ENCODE data around the gene TIMD4. TPM values are rescaled to one million over a fixed set of nuclear protein-coding genes. Genes with fewer than 3 reads are reported as not detected.

The TIMD4 gene
- total RNA-seq, 1 experiment from 2014 or later, result not detected

DNA sequence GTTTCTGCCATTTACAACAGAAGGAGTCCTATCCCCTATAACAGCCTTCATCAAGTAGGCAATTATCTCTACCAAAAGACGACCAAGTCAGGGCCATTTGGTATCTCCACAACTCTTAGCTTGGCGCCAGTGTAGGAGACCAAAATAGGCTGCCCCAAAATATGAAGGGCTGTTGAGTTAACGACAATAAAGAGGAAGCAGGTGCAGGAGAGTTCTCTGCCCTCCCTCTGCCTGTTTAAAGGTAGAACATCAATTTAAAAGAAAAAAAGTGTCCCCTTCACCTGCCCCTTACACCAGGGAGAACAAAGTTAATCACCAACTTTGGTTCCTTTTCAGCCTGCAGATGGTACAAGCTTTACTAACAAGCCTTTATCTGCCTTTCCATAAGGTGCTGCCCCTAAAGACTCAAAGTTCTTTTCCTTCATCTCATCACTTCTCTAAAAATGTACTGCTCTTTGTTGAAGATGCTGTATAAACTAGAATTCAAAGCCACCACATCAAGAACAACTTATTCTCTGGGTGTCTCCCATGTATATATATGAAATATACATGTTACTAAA is 79.6 kb downstream of the TIMD4 start:
- DNase-seq, result no peak
- TF ChIP-seq, protein P1, sequence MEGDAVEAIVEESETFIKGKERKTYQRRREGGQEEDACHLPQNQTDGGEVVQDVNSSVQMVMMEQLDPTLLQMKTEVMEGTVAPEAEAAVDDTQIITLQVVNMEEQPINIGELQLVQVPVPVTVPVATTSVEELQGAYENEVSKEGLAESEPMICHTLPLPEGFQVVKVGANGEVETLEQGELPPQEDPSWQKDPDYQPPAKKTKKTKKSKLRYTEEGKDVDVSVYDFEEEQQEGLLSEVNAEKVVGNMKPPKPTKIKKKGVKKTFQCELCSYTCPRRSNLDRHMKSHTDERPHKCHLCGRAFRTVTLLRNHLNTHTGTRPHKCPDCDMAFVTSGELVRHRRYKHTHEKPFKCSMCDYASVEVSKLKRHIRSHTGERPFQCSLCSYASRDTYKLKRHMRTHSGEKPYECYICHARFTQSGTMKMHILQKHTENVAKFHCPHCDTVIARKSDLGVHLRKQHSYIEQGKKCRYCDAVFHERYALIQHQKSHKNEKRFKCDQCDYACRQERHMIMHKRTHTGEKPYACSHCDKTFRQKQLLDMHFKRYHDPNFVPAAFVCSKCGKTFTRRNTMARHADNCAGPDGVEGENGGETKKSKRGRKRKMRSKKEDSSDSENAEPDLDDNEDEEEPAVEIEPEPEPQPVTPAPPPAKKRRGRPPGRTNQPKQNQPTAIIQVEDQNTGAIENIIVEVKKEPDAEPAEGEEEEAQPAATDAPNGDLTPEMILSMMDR (IDR thresholded peaks at IDR 0.05; ENCODE audit: unreplicated experiment), result no peak
- peaks cover 23% of the 10 kb centered on the region for H3K27me3 Mint-ChIP-seq (ENCODE audit: unreplicated experiment)
- CTCF ChIA-PET, result no interaction called here
- no TSS peak for BruUV-seq (replicated peaks)
- H3K9me3 Mint-ChIP-seq (ENCODE audit: low read depth, unreplicated experiment), result no peaks in the 10 kb centered on the region
- intact Hi-C loops (cut with micrococcal nuclease; ENCODE audit: unreplicated experiment), result no loop called here
- no peaks in the 10 kb centered on the region for H3K4me1 Mint-ChIP-seq (ENCODE audit: low read depth, unreplicated experiment)
- no peak overlapping the region for H3K27ac Mint-ChIP-seq (ENCODE audit: unreplicated experiment)
- H3K4me3 Mint-ChIP-seq (ENCODE audit: low read depth, unreplicated experiment), result no peak overlapping the region
- no peaks in the 10 kb centered on the region for H3K36me3 Mint-ChIP-seq (ENCODE audit: insufficient read depth, unreplicated experiment)

GRCh38 chr5:156879665-156880285 is 83.3 kb downstream of the TIMD4 start:
- DNase-seq, result no peak
- no peak overlapping the region for H3K27ac Mint-ChIP-seq (ENCODE audit: unreplicated experiment)
- no peaks in the 10 kb centered on the region for H3K9me3 Mint-ChIP-seq (ENCODE audit: low read depth, unreplicated experiment)
- H3K4me3 Mint-ChIP-seq (ENCODE audit: low read depth, unreplicated experiment), result no peak overlapping the region
- intact Hi-C loops (cut with micrococcal nuclease; ENCODE audit: unreplicated experiment), result no loop called here
- TF ChIP-seq, protein P1 (IDR thresholded peaks at IDR 0.05; ENCODE audit: unreplicated experiment), result no peak
- no peaks in the 10 kb centered on the region for H3K36me3 Mint-ChIP-seq (ENCODE audit: insufficient read depth, unreplicated experiment)
- H3K27me3 Mint-ChIP-seq (ENCODE audit: unreplicated experiment), result peaks cover 23% of the 10 kb centered on the region
- BruUV-seq (replicated peaks), result no TSS peak
- H3K4me1 Mint-ChIP-seq (ENCODE audit: low read depth, unreplicated experiment), result no peaks in the 10 kb centered on the region
- CTCF ChIA-PET, result interaction anchor here (0.6 to 1.2 kb wide), 3 partner anchors 18 to 1586 kb away, joined by 3 read pairs; no protein-coding TSS in a partner anchor

DNA sequence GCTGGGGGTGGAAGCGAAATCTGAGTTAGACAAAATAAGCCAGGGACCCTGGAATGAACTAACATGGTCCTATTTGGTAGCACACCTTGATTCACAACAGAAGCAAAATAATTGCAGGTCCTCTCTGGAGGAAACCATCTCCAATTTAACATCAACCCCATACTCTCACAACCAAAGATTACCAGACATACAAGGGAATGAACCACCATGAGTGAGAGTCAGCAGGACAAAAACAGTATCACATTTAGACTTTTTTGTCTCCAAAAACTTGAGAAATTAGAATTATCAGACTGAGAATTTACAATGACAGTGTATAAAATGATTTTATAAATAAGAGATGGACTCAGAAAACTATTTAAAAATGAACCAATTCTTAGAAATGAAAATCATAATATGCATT is 91.8 kb downstream of the TIMD4 start:
- no peaks in the 10 kb centered on the region for H3K4me1 Mint-ChIP-seq (ENCODE audit: low read depth, unreplicated experiment)
- peaks cover 7% of the 10 kb centered on the region for H3K9me3 Mint-ChIP-seq (ENCODE audit: low read depth, unreplicated experiment)
- H3K27me3 Mint-ChIP-seq (ENCODE audit: unreplicated experiment), result no peaks in the 10 kb centered on the region
- H3K4me3 Mint-ChIP-seq (ENCODE audit: low read depth, unreplicated experiment), result no peak overlapping the region
- TF ChIP-seq, protein P1 (IDR thresholded peaks at IDR 0.05; ENCODE audit: unreplicated experiment), result no peak
- no peaks in the 10 kb centered on the region for H3K36me3 Mint-ChIP-seq (ENCODE audit: insufficient read depth, unreplicated experiment)
- intact Hi-C loops (cut with micrococcal nuclease; ENCODE audit: unreplicated experiment), result no loop called here
- no peak overlapping the region for H3K27ac Mint-ChIP-seq (ENCODE audit: unreplicated experiment)
- DNase-seq, result no peak
- CTCF ChIA-PET, result no interaction called here
- BruUV-seq (replicated peaks), result no TSS peak

- CTCF ChIA-PET, result no interaction called here
- DNase-seq, result no peak
- Mint-ChIP-seq H3K27ac (ENCODE audit: unreplicated experiment) (no peak overlapping the region), H3K9me3 (ENCODE audit: low read depth, unreplicated experiment) (peaks cover 7% of the 10 kb centered on the region), H3K27me3 (ENCODE audit: unreplicated experiment) (no peaks in the 10 kb centered on the region), H3K4me1 (ENCODE audit: low read depth, unreplicated experiment) (no peaks in the 10 kb centered on the region), H3K36me3 (ENCODE audit: insufficient read depth, unreplicated experiment) (no peaks in the 10 kb centered on the region), H3K4me3 (ENCODE audit: low read depth, unreplicated experiment) (no peak overlapping the region)
- TF ChIP-seq, protein P1 (IDR thresholded peaks at IDR 0.05; ENCODE audit: unreplicated experiment), result no peak
- intact Hi-C loops (cut with micrococcal nuclease; ENCODE audit: unreplicated experiment), result no loop called here
- BruUV-seq (replicated peaks), result no TSS peak
Measured at GRCh38 chr5:156870498-156870839, 92.6 kb downstream of the TIMD4 start.

Other genes starting within 250 kb of the TIMD4 start
- not detected in 2 replicates for gene PPP1R2B, start 112.9 kb downstream of the TIMD4 start, total RNA-seq (2022)
- 5.8 and 6.0 TPM in 2 replicates for gene HAVCR1, start 95.9 kb upstream of the TIMD4 start, total RNA-seq (2022)
- 0.17 and 0.19 TPM in 2 replicates for gene HAVCR2, start 145.8 kb upstream of the TIMD4 start, total RNA-seq (2022)
- 21.2 and 24.1 TPM in 2 replicates for gene MED7, start 179.6 kb upstream of the TIMD4 start, total RNA-seq (2022)
- not detected in 2 replicates for gene GARIN3, start 203.0 kb upstream of the TIMD4 start, total RNA-seq (2022)
- gene ITK, start 217.6 kb upstream of the TIMD4 start, total RNA-seq (2022), result not detected in 2 replicates